ENCODE measurements around the gene SLK.
A peak's percentile ranks its signal among the peaks of the same experiment; 100 is the strongest.

DNA sequence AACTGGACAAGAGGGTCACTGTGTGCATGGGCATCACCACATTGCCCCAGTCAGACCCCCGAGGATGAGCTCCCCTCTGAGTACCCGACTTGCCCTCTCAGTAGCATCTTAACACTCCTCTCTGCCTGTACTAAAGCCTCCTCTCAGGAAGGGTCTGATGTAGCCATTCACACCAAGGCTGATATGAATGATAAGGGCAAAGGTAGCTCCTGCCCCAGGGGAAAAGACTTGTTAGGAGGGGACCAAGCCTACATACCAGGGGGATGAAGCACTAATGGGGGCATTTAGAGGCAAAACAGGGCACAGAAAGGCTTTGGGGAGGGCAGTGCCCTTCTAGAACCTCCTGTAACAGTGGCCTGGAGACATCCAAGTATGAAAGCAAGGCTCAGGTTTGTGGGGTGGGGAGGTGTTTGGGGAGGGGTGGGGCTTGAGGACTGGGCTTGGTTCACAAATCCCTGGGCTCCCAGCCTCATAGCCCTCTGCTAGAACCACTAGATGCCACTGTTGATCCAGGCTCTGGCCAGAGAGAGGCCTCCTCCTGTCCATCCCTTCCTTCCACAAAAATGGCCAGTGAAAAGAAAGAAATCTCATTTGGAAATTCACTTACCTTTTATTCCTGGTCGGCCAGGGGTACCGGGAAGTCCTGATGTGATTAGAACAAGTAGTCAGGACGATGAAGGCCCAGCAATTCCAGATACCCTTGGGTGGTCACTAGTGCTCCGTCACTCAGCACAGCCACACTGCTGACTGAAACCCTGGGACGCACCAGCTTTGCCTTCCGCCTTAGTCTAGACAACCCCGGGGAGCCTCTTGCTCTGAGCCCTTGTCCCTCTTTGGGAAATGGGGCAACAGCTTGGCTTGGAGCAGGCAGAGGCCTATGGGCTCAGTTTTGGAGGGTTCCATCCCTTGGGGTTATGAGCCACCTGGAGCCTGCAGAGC is 78.5 kb downstream of the SLK start:
- TF ChIP-seq CTCF (IDR thresholded peaks at IDR 0.05) (peak; percentile 83), EZH2 (IDR thresholded peaks at IDR 0.05) (no peak), EZH2phosphoT487 (IDR thresholded peaks at IDR 0.05) (no peak)

All from neural progenitor cell (in vitro differentiated cells).